CD4-positive, alpha-beta T cell (primary cell): ENCODE data around the gene ALDH2. TPM values are rescaled to one million over a fixed set of nuclear protein-coding genes. Genes with fewer than 3 reads are reported as not detected.

Experiments used
- ATAC-seq: fragments of 200-7000 bp; cut with Tn5 transposase; one replicate; pipeline ENCODE4 v1.10.0; 2022; ENCODE audit warnings: mild to moderate bottlenecking; ENCODE audit not compliant: poor library complexity
- CTCF ChIA-PET: fragments of 350-600 bp; sonication (Branson Sonifier 250); formaldehyde crosslinking; loops from one replicate; lab custom pipeline; 2021; ENCODE audit warnings: antibody characterized with exemption, inconsistent platforms; lab: Charles Lee
- POLR2A ChIA-PET: fragments of 350-600 bp; sonication (Branson Sonifier 250); formaldehyde crosslinking; loops from one replicate; lab custom pipeline; 2021; ENCODE audit warnings: antibody characterized with exemption, inconsistent platforms; lab: Charles Lee
- DNase-seq, 14 experiments: peaks; one replicate each; pipeline ENCODE4 v3.0.0-alpha.2; 2013 to 2020; ENCODE audit warnings: mixed read lengths in 2 of 14
- H3K27ac ChIP-seq, 2 donors: one replicate each; pipeline versions ENCODE4 v1.5.1 to v1.7.0; 2013; ENCODE audit warnings: low read length in 2 of 2, low read depth in 1 of 2, mild to moderate bottlenecking in 1 of 2
- H3K27me3 ChIP-seq, 2 experiments: 1 replicate in 1 of 2; 2 replicates in 1 of 2; pipeline versions ENCODE4 v1.6.1 to v1.7.0; 2013; ENCODE audit warnings: low read length in 2 of 2, control low read depth in 1 of 2, mild to moderate bottlenecking in 1 of 2, moderate library complexity in 1 of 2; ENCODE audit not compliant: insufficient read depth in 2 of 2, control insufficient read depth in 1 of 2
- H3K36me3 ChIP-seq: one replicate; pipeline ENCODE4 v1.6.1; 2013; ENCODE audit warnings: low read length, control low read depth; ENCODE audit not compliant: insufficient read depth
- H3K4me1 ChIP-seq: one replicate; pipeline ENCODE4 v1.6.1; 2013; ENCODE audit warnings: low read length, control low read depth; ENCODE audit not compliant: insufficient read depth
- H3K4me3 ChIP-seq: one replicate; pipeline ENCODE4 v1.5.1; 2013; ENCODE audit warnings: mild to moderate bottlenecking, low read length, moderate library complexity
- H3K9me3 ChIP-seq, 2 experiments: 1 replicate in 1 of 2; 2 replicates in 1 of 2; pipeline versions ENCODE4 v1.6.1 to v1.7.0; 2013; ENCODE audit warnings: low read length in 2 of 2, mild to moderate bottlenecking in 2 of 2, control low read depth in 1 of 2, moderate library complexity in 1 of 2; ENCODE audit not compliant: control insufficient read depth in 1 of 2, insufficient read depth in 1 of 2
- H3K27ac Mint-ChIP-seq: one replicate; pipeline ENCODE4 v1.8.0; 2020; ENCODE audit warnings: mixed read lengths
- H3K27me3 Mint-ChIP-seq: one replicate; pipeline ENCODE4 v1.8.0; 2021; ENCODE audit warnings: mixed read lengths
- H3K36me3 Mint-ChIP-seq: one replicate; pipeline ENCODE4 v1.8.0; 2021; ENCODE audit warnings: low read depth, mixed read lengths
- H3K4me1 Mint-ChIP-seq: one replicate; pipeline ENCODE4 v1.8.0; 2021; ENCODE audit warnings: low read depth, mixed read lengths
- H3K4me3 Mint-ChIP-seq: one replicate; pipeline ENCODE4 v1.8.0; 2020; ENCODE audit warnings: mild to moderate bottlenecking, mixed read lengths
- H3K9me3 Mint-ChIP-seq: one replicate; pipeline ENCODE4 v1.8.0; 2020; ENCODE audit warnings: mixed read lengths
- CTCF ChIP-seq: fragments of 200-600 bp; IDR thresholded peaks from one replicate; pipeline ENCODE4 v1.8.0; 2022; ENCODE audit warnings: antibody characterized with exemption, mild to moderate bottlenecking
- intact Hi-C, 2 experiments: fragments of 100-400 bp; cut with DNase I in 1 of 2; cut with micrococcal nuclease in 1 of 2; formaldehyde crosslinking; loops; one replicate each; pipeline versions ENCODE4 v1.15.1 to v1.9.0; 2023 to 2025; cut with DNase I, micrococcal nuclease
- total RNA-seq, 174 experiments: library from RNA in 2 of 174; stranded (reverse) in 2 of 174; gene quantifications; one replicate each; pipeline ENCODE4 v1.2.3 and lab custom pipeline; 2021 to 2026

Gene ALDH2
- total RNA-seq, 2 experiments from 2014 or later, result 2.0 to 2.1 TPM

GRCh38 chr12:111789779-111790178 lies 23.0 kb downstream of the ALDH2 start:
- Histone ChIP-seq H3K36me3 (no peaks in the 10 kb centered on the region), H3K27me3 (no peaks in the 10 kb centered on the region), H3K27ac (no peak overlapping the region), H3K4me1 (no peaks in the 10 kb centered on the region), H3K4me3 (no peak overlapping the region), H3K9me3 (no peaks in the 10 kb centered on the region)
- DNase-seq (no peak), ATAC-seq (no peak)
- intact Hi-C loops, result no loop called here
- TF ChIP-seq CTCF, result no peak
- Mint-ChIP-seq H3K27ac (no peak overlapping the region), H3K4me1 (no peaks in the 10 kb centered on the region), H3K9me3 (no peaks in the 10 kb centered on the region), H3K4me3 (no peak overlapping the region), H3K36me3 (no peaks in the 10 kb centered on the region), H3K27me3 (no peaks in the 10 kb centered on the region)
- ChIA-PET POLR2A (no interaction called here), CTCF (no interaction called here)

GRCh38 chr12:111791507-111791906 lies 24.8 kb downstream of the ALDH2 start:
- no peak overlapping the region for H3K4me3 ChIP-seq
- intact Hi-C loops, result no loop called here
- ATAC-seq, result no peak
- Mint-ChIP-seq H3K4me3 (no peak overlapping the region), H3K9me3 (no peaks in the 10 kb centered on the region), H3K27me3 (no peaks in the 10 kb centered on the region), H3K27ac (no peak overlapping the region), H3K36me3 (no peaks in the 10 kb centered on the region), H3K4me1 (no peaks in the 10 kb centered on the region)
- H3K36me3 ChIP-seq, result no peaks in the 10 kb centered on the region
- H3K27me3 ChIP-seq, result no peaks in the 10 kb centered on the region
- TF ChIP-seq CTCF, result no peak
- no peak overlapping the region for H3K27ac ChIP-seq
- ChIA-PET POLR2A (interaction anchor here (0.5 kb wide), 1 partner anchor 20 kb away, joined by 3 read pairs; no protein-coding TSS in a partner anchor), CTCF (no interaction called here)
- H3K9me3 ChIP-seq, result no peaks in the 10 kb centered on the region
- no peak for DNase-seq
- no peaks in the 10 kb centered on the region for H3K4me1 ChIP-seq

- ATAC-seq, result no peak
- H3K36me3 ChIP-seq, result no peaks in the 10 kb centered on the region
- no peaks in the 10 kb centered on the region for H3K36me3 Mint-ChIP-seq
- no peaks in the 10 kb centered on the region for H3K27me3 Mint-ChIP-seq
- CTCF ChIA-PET, result no interaction called here
- no peaks in the 10 kb centered on the region for H3K27me3 ChIP-seq
- no peaks in the 10 kb centered on the region for H3K4me1 Mint-ChIP-seq
- no peak overlapping the region for H3K27ac ChIP-seq
- POLR2A ChIA-PET, result no interaction called here
- intact Hi-C loops, result no loop called here
- H3K4me1 ChIP-seq, result no peaks in the 10 kb centered on the region
- no peaks in the 10 kb centered on the region for H3K9me3 ChIP-seq
- H3K4me3 ChIP-seq, result no peak overlapping the region
- no peak for DNase-seq
- no peak for TF ChIP-seq CTCF
- H3K4me3 Mint-ChIP-seq, result no peak overlapping the region
- no peak overlapping the region for H3K27ac Mint-ChIP-seq
- H3K9me3 Mint-ChIP-seq, result no peaks in the 10 kb centered on the region
These were observed 25.6 kb downstream of the ALDH2 start for GRCh38 chr12:111792155-111792855.
